Neural cell (in vitro differentiated cells): ENCODE results near the gene B9D1. TPM values are rescaled to one million over a fixed set of nuclear protein-coding genes. Genes with fewer than 3 reads are reported as not detected.

Experiments used
- H2AFZ ChIP-seq: fragments of 200-600, 300-800 bp; sonication (generic), shearing (Covaris generic); 2 replicates; pipeline ENCODE4 v1.6.0; 2014; ENCODE audit warnings: low read depth, mild to moderate bottlenecking, antibody characterized with exemption, low read length, moderate library complexity
- H3F3A ChIP-seq: fragments of 200-600 bp; shearing (Covaris generic); 2 replicates; pipeline ENCODE4 v1.6.1; 2016; ENCODE audit warnings: mild to moderate bottlenecking, moderate library complexity, mixed read lengths, antibody characterized with exemption, low read length; ENCODE audit not compliant: insufficient read depth, poor library complexity, severe bottlenecking
- H3K27ac ChIP-seq: fragments of 200-600, 300-800 bp; sonication (generic), shearing (Covaris generic); 2 replicates; pipeline ENCODE4 v1.5.1; 2014; ENCODE audit warnings: mild to moderate bottlenecking, low read length, moderate library complexity
- H3K27me3 ChIP-seq: fragments of 300-800, 200-600 bp; sonication (generic), shearing (Covaris generic); 2 replicates; pipeline ENCODE4 v1.6.0; 2014; ENCODE audit warnings: mild to moderate bottlenecking, low read depth, low read length, moderate library complexity; ENCODE audit not compliant: insufficient read depth
- H3K36me3 ChIP-seq: fragments of 300-800, 200-600 bp; sonication (generic), shearing (Covaris generic); 2 replicates; pipeline ENCODE4 v1.5.1; 2014; ENCODE audit warnings: mild to moderate bottlenecking, antibody characterized with exemption, low read length, moderate library complexity; ENCODE audit not compliant: insufficient read depth
- H3K4me2 ChIP-seq: fragments of 300-800, 200-600 bp; sonication (generic), shearing (Covaris generic); 2 replicates; pipeline ENCODE4 v1.6.0; 2014; ENCODE audit warnings: mild to moderate bottlenecking, low read length
- H3K4me3 ChIP-seq: fragments of 300-800, 200-600 bp; sonication (generic), shearing (Covaris generic); 2 replicates; pipeline ENCODE4 v1.5.1; 2014; ENCODE audit warnings: mild to moderate bottlenecking, low read length, moderate library complexity
- H3K79me2 ChIP-seq: fragments of 200-600 bp; shearing (Covaris generic); replicated peaks from 2 replicates; pipeline ENCODE4 v1.6.0; 2014; ENCODE audit warnings: mild to moderate bottlenecking, low read length, moderate library complexity; ENCODE audit not compliant: insufficient read depth
- H3K9ac ChIP-seq: fragments of 300-800, 200-600 bp; sonication (generic), shearing (Covaris generic); 2 replicates; pipeline ENCODE4 v1.6.1; 2016; ENCODE audit warnings: mild to moderate bottlenecking, low read length, mixed read lengths
- H3K9me2 ChIP-seq: fragments of 200-600 bp; shearing (Covaris generic); 2 replicates; pipeline ENCODE4 v1.6.1; 2016; ENCODE audit warnings: mild to moderate bottlenecking, low read length, mixed read lengths; ENCODE audit not compliant: insufficient read depth
- H3K9me3 ChIP-seq: fragments of 200-600, 300-800 bp; sonication (generic), shearing (Covaris generic); 2 replicates; pipeline ENCODE4 v1.6.1; 2016; ENCODE audit warnings: mild to moderate bottlenecking, mixed run types, low read length, moderate library complexity, mixed read lengths
- H4K20me1 ChIP-seq: fragments of 200-600 bp; shearing (Covaris generic); 2 replicates; pipeline ENCODE4 v1.6.1; 2016; ENCODE audit warnings: mild to moderate bottlenecking, mixed run types; ENCODE audit not compliant: insufficient read depth
- EP300 ChIP-seq: fragments of 450-650 bp; conservative IDR thresholded peaks from 2 replicates; pipeline ENCODE4 v1.6.1; 2014; ENCODE audit warnings: antibody characterized with exemption, mild to moderate bottlenecking, moderate library complexity; ENCODE audit not compliant: poor library complexity, severe bottlenecking
- EZH2 ChIP-seq: fragments of 200-600, 300-800 bp; shearing (Covaris generic), sonication (generic); IDR thresholded peaks from 2 replicates; pipeline ENCODE4 v1.6.1; 2014; ENCODE audit warnings: antibody characterized with exemption, low read length, borderline replicate concordance, mild to moderate bottlenecking; ENCODE audit not compliant: insufficient read depth, poor library complexity, severe bottlenecking
- MXI1 ChIP-seq: fragments of 450-650 bp; conservative IDR thresholded peaks from 2 replicates; pipeline ENCODE4 v1.6.1; 2014; ENCODE audit warnings: antibody characterized with exemption, mild to moderate bottlenecking; ENCODE audit not compliant: poor library complexity, severe bottlenecking
- POLR2AphosphoS5 ChIP-seq: IDR thresholded peaks from 2 replicates; pipeline ENCODE4 v1.6.1; 2012
- RAD21 ChIP-seq: fragments of 450-650 bp; conservative IDR thresholded peaks from 2 replicates; pipeline ENCODE4 v1.6.1; 2014; ENCODE audit warnings: antibody characterized with exemption, mild to moderate bottlenecking, moderate library complexity
- SMC3 ChIP-seq: fragments of 450-650 bp; conservative IDR thresholded peaks from 2 replicates; pipeline ENCODE4 v1.6.1; 2014; ENCODE audit warnings: antibody characterized with exemption, mild to moderate bottlenecking, moderate library complexity; ENCODE audit not compliant: poor library complexity
- TAF1 ChIP-seq: IDR thresholded peaks from 2 replicates; pipeline ENCODE4 v1.6.1; 2012; ENCODE audit warnings: low read depth
- polyA plus RNA-seq: library from polyadenylated mRNA; depleted of rRNA; stranded (reverse); fragments of >200 nt; gene quantifications from 2 replicates; pipeline ENCODE4 v1.2.3, GENCODE V29; 2014
- TF ChIP-seq, protein P1 (sequence below): IDR thresholded peaks from 2 replicates; pipeline ENCODE4 v1.6.1; 2012; ENCODE audit warnings: borderline replicate concordance
- TF ChIP-seq, protein P2 (sequence below): fragments of 450-650 bp; IDR thresholded peaks from 2 replicates; pipeline ENCODE4 v1.5.1; 2014; ENCODE audit warnings: antibody characterized with exemption, mild to moderate bottlenecking, moderate library complexity; ENCODE audit not compliant: poor library complexity, severe bottlenecking

Gene B9D1
- polyA plus RNA-seq, 1 donor from 2014 or later = 32.0 TPM

DNA sequence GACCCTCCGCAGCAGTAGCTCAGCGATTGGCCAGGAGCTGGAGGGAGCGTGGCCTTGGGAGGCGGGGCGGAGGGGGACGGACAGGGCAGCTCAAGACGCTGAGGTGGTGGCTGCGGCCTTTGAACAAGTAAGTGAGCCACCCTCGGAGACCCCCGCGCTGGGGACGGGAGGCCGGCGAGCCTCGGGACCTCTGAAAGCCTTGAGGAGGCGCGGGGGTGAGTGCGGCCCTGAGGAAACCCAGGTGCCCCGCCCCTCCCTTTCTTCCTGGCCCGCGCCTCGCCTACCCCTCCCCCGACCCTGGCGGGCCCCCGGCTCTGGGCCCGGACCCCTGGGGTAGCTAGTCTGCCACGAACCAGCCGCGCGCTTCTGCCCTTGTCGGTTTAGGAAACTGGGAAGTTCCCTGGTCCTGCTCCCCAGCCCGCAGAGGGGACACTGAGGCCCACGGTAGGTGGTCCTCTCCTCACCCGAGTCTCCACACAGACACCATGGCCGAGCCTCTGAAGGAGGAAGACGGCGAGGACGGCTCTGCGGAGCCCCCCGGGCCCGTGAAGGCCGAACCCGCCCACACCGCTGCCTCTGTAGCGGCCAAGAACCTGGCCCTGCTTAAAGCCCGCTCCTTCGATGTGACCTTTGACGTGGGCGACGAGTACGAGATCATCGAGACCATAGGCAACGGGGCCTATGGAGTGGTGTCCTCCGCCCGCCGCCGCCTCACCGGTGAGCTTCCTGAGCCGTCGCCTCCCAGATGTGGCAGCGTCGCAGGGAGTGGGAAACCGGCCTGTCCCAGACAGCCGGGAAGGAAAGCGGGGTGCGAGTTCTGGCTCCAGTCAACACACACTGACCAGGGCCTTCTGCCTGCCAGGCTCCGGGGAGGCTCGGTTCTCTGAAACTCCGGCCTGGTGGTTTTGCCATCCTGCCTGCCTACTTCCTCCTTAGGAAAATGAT, 16.2 kb upstream of the B9D1 start, which contains the start of gene MAPK7:
MAPK7 (plus strand) TSS at position 83 of the 945 bp plus-strand sequence; CDS start at position 486, 403 bp downstream.
- Histone ChIP-seq H3K27me3 (no peaks in the 10 kb centered on the region), H3K4me3 (peak within 1 kb of the TSS; percentile 80), H3K9me2 (no peaks in the 10 kb centered on the region), H3K27ac (peak within 1 kb of the TSS; percentile 81), H3K79me2 (peaks cover 19% of the 10 kb centered on the region), H3F3A (no peaks in the 10 kb centered on the region), H3K36me3 (peaks cover 3% of the 10 kb centered on the region), H4K20me1 (no peaks in the 10 kb centered on the region), H3K4me2 (peak within 1 kb of the TSS; percentile 86), H3K9me3 (no peaks in the 10 kb centered on the region), H3K9ac (peak within 1 kb of the TSS; percentile 77), H2AFZ (peak within 1 kb of the TSS; percentile 73)
- TF ChIP-seq POLR2AphosphoS5 (no peak), RAD21 (no peak), SMC3 (no peak), EZH2 (no peak), EP300 (no peak), MXI1 (peak; percentile 16)
- TF ChIP-seq, protein P1, sequence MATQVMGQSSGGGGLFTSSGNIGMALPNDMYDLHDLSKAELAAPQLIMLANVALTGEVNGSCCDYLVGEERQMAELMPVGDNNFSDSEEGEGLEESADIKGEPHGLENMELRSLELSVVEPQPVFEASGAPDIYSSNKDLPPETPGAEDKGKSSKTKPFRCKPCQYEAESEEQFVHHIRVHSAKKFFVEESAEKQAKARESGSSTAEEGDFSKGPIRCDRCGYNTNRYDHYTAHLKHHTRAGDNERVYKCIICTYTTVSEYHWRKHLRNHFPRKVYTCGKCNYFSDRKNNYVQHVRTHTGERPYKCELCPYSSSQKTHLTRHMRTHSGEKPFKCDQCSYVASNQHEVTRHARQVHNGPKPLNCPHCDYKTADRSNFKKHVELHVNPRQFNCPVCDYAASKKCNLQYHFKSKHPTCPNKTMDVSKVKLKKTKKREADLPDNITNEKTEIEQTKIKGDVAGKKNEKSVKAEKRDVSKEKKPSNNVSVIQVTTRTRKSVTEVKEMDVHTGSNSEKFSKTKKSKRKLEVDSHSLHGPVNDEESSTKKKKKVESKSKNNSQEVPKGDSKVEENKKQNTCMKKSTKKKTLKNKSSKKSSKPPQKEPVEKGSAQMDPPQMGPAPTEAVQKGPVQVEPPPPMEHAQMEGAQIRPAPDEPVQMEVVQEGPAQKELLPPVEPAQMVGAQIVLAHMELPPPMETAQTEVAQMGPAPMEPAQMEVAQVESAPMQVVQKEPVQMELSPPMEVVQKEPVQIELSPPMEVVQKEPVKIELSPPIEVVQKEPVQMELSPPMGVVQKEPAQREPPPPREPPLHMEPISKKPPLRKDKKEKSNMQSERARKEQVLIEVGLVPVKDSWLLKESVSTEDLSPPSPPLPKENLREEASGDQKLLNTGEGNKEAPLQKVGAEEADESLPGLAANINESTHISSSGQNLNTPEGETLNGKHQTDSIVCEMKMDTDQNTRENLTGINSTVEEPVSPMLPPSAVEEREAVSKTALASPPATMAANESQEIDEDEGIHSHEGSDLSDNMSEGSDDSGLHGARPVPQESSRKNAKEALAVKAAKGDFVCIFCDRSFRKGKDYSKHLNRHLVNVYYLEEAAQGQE = no peak
- TF ChIP-seq, protein P2, sequence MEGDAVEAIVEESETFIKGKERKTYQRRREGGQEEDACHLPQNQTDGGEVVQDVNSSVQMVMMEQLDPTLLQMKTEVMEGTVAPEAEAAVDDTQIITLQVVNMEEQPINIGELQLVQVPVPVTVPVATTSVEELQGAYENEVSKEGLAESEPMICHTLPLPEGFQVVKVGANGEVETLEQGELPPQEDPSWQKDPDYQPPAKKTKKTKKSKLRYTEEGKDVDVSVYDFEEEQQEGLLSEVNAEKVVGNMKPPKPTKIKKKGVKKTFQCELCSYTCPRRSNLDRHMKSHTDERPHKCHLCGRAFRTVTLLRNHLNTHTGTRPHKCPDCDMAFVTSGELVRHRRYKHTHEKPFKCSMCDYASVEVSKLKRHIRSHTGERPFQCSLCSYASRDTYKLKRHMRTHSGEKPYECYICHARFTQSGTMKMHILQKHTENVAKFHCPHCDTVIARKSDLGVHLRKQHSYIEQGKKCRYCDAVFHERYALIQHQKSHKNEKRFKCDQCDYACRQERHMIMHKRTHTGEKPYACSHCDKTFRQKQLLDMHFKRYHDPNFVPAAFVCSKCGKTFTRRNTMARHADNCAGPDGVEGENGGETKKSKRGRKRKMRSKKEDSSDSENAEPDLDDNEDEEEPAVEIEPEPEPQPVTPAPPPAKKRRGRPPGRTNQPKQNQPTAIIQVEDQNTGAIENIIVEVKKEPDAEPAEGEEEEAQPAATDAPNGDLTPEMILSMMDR = no peak

DNA sequence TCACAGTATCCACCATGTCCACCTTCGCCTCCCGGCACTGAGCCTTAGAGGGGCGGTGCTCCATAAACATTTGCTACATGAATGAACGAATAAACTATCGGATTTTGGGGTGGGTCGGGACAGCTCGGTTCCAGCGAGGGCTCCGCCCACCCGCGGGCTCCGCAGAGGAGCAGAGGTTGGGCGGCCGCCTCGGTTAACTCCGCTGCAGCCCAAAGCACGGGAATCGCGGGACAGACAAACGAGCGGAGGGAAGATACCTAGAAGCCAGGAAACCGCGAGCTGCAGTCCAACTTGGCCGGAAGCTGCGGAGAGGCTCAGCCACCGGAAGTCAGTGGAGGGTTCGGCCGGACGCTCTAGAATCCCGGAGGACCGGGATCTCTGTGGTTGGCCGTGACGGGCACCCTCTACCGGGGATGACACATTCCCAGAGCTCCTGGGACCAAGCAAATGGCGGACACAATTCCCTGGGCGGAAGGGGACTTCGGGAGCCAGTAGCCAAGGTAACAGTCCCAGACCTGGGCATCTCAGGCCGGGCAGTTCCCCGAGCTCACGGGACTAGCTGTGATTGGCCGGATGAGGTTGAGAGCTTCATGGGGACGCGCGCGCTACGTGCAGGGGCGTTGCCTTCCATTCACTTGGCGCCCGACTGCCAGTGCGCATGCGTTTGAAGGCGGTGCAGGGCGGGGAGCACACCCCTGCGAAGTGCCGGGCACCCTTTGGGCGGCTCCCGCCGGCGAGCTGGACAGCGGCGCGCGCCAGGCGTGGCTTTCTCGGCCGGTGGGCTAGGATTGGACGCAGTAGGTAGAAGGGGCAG, 15.3 kb upstream of the B9D1 start:
- TF ChIP-seq MXI1 (peak; percentile 58), RAD21 (peak; percentile 29), POLR2AphosphoS5 (peak; percentile 59), TAF1 (peak; percentile 79), SMC3 (peak; percentile 46), EP300 (peak; percentile 45), EZH2 (no peak)
- TF ChIP-seq, protein P1 = no peak
- TF ChIP-seq, protein P2 = peak; percentile 51
- Histone ChIP-seq H3F3A (no peaks in the 10 kb centered on the region), H3K4me2 (peak overlapping the region; percentile 70), H3K27me3 (no peaks in the 10 kb centered on the region), H3K4me3 (peak overlapping the region; percentile 80), H3K79me2 (peaks cover 19% of the 10 kb centered on the region), H3K27ac (peak overlapping the region; percentile 81), H3K9me2 (no peaks in the 10 kb centered on the region), H3K36me3 (no peaks in the 10 kb centered on the region), H4K20me1 (no peaks in the 10 kb centered on the region), H3K9me3 (no peaks in the 10 kb centered on the region), H3K9ac (peak overlapping the region; percentile 77), H2AFZ (peak overlapping the region; percentile 73)
